Caco-2 (cell line): ENCODE results near the gene TRANK1. TPM values are rescaled to one million over a fixed set of nuclear protein-coding genes. Genes with fewer than 3 reads are reported as not detected.

Source experiments
- Bru-seq: library from RNA; stranded (reverse); fragments of 400-500 nt; gene quantifications from one replicate; lab custom pipeline; 2021; lab: Mats Ljungman, UMichigan
- BruChase-seq, 2 experiments: library from RNA; stranded (reverse); fragments of 400-500 nt; gene quantifications; one replicate each; lab custom pipeline; 2021; lab: Mats Ljungman, UMichigan
- BruUV-seq: library from RNA; stranded (reverse); fragments of 400-500 nt; replicated peaks from 2 replicates; lab custom pipeline; 2021; lab: Mats Ljungman, UMichigan
- CTCF ChIA-PET: fragments of 300-600 bp; sonication (Branson Sonifier 250); formaldehyde crosslinking; loops from one replicate; lab custom pipeline; 2022; ENCODE audit warnings: antibody characterized with exemption; lab: Charles Lee
- POLR2A ChIA-PET: fragments of 300-600 bp; sonication (Branson Sonifier 250); formaldehyde crosslinking; loops from one replicate; lab custom pipeline; 2022; ENCODE audit warnings: antibody characterized with exemption; lab: Charles Lee
- DNase-seq, 2 experiments: peaks; one replicate each; pipeline versions ENCODE4 v3.0.0 to v3.0.0-alpha.2; 2020 to 2022
- H3K27me3 ChIP-seq: replicated peaks from 2 replicates; pipeline ENCODE4 v1.6.0; 2011; ENCODE audit warnings: low read length; ENCODE audit not compliant: control insufficient read depth, insufficient read depth
- H3K36me3 ChIP-seq: 2 replicates; pipeline ENCODE4 v1.5.1; 2011; ENCODE audit warnings: low read length; ENCODE audit not compliant: control insufficient read depth, insufficient read depth
- H3K4me1 ChIP-seq: fragments of 250-450 bp; sonication (Bioruptor Pico); 2 replicates; pipeline ENCODE4 v1.5.1; 2020; ENCODE audit warnings: mild to moderate bottlenecking
- H3K4me3 ChIP-seq: 2 replicates; pipeline ENCODE4 v1.5.1; 2011; ENCODE audit warnings: low read depth, mild to moderate bottlenecking, control low read depth, low read length
- H3K9me3 ChIP-seq: fragments of 250-450 bp; sonication (Bioruptor Pico); 2 replicates; pipeline ENCODE4 v1.5.1; 2020; ENCODE audit warnings: mild to moderate bottlenecking, moderate library complexity
- H3K27ac Mint-ChIP-seq: one replicate; pipeline ENCODE4 v1.8.0; 2022; ENCODE audit warnings: mixed read lengths; ENCODE audit not compliant: unreplicated experiment
- H3K27me3 Mint-ChIP-seq: one replicate; pipeline ENCODE4 v1.8.0; 2022; ENCODE audit warnings: mixed read lengths; ENCODE audit not compliant: insufficient read depth, unreplicated experiment
- H3K36me3 Mint-ChIP-seq: one replicate; pipeline ENCODE4 v1.8.0; 2022; ENCODE audit warnings: mild to moderate bottlenecking, mixed read lengths; ENCODE audit not compliant: insufficient read depth, unreplicated experiment
- H3K4me1 Mint-ChIP-seq: one replicate; pipeline ENCODE4 v1.8.0; 2022; ENCODE audit warnings: low read depth, mixed read lengths; ENCODE audit not compliant: unreplicated experiment
- H3K4me3 Mint-ChIP-seq: one replicate; pipeline ENCODE4 v1.8.0; 2022; ENCODE audit warnings: mild to moderate bottlenecking, moderate library complexity, mixed read lengths; ENCODE audit not compliant: unreplicated experiment
- H3K9me3 Mint-ChIP-seq: one replicate; pipeline ENCODE4 v1.8.0; 2022; ENCODE audit warnings: mixed read lengths; ENCODE audit not compliant: unreplicated experiment
- intact Hi-C: fragments of 100-400 bp; cut with micrococcal nuclease; formaldehyde crosslinking; loops from one replicate; pipeline ENCODE4 v1.10.0; 2022; ENCODE audit not compliant: unreplicated experiment
- long read RNA-seq: library from polyadenylated mRNA; stranded (forward); transcript quantifications from one replicate; pipeline ENCODE4 v2.0.0, GENCODE V29; 2022
- total RNA-seq: library from RNA; stranded (reverse); gene quantifications from 2 replicates; pipeline ENCODE4 v1.2.3, GENCODE V29; 2022
- TF ChIP-seq, protein P1 (sequence below), 2 experiments: fragments of 200-600 bp in 1 of 2; IDR thresholded peaks; 1 replicate in 1 of 2; 2 replicates in 1 of 2; pipeline versions ENCODE4 v1.5.1 to v1.8.0; 2011 to 2022; ENCODE audit warnings: antibody characterized with exemption in 1 of 2, control low read depth in 1 of 2, inconsistent platforms in 1 of 2, low read depth in 1 of 2, low read length in 1 of 2, mild to moderate bottlenecking in 1 of 2, moderate library complexity in 1 of 2; ENCODE audit not compliant: insufficient read depth in 1 of 2, severe bottlenecking in 1 of 2, unreplicated experiment in 1 of 2

Gene TRANK1
- 4.3 and 5.0 TPM in 2 replicates for total RNA-seq
- percentile 53 among the genes with signal in this experiment for Bru-seq, nascent RNA
- BruChase-seq, experiment 1, labeled RNA remaining after a 2-hour chase: percentile 48 among the genes with signal in this experiment
- BruChase-seq, experiment 2, labeled RNA remaining after a 6-hour chase: percentile 47 among the genes with signal in this experiment
- long read RNA-seq, partial matches to known transcripts: 2 of 2 reads
- long read RNA-seq, other reads (novel, unspliced or antisense): 0 of 2 reads

DNA sequence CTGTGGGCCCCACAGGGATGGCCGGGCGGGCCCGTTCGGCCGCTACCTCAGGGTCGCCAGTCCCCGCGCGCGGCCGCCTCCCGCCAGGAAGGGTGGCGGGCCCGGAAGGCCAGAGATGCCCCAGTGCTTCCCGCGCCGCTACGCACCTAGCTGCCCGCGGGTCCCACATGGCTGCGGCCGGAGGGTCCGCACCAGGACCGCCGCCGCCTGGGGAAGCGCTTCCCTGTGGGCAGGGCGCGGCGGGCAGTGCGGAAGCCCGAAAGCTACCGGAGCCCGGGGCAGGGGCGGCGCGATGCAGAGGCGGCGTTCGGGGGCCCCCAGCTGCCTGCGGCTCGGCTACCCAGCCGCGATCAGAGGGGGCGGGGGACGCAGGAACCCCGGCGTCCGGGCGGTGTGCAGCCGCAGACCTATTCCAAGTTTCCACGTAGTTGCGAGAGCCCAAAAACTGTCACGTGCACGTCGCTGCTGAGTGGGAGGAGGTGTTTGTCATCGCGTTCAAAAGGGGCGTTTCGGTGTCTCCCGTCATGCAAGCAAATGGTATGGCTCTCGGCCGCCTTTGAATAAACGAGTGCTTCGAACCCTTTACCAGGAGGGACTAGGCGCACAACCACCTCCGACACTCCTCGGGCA lies at the start of gene TRANK1:
Gene TRANK1, minus strand, starts transcription at position 414 of the 630 bp plus-strand sequence. Its CDS starts 245 bp downstream, at position 169.
- Histone ChIP-seq H3K4me1 (peaks cover 7% of the 10 kb centered on the region; the same call in 1 of the 2 replicates), H3K9me3 (peaks cover 21% of the 10 kb centered on the region), H3K4me3 (peak within 1 kb of the TSS; percentile 73), H3K27me3 (no peaks in the 10 kb centered on the region), H3K36me3 (no peaks in the 10 kb centered on the region)
- BruUV-seq: no TSS peak
- Mint-ChIP-seq H3K27me3 (no peaks in the 10 kb centered on the region), H3K4me3 (peak within 1 kb of the TSS; percentile 81), H3K9me3 (peaks cover 16% of the 10 kb centered on the region), H3K27ac (peak within 1 kb of the TSS; percentile 55), H3K4me1 (no peaks in the 10 kb centered on the region), H3K36me3 (peaks cover 10% of the 10 kb centered on the region)
- TF ChIP-seq, protein P1, sequence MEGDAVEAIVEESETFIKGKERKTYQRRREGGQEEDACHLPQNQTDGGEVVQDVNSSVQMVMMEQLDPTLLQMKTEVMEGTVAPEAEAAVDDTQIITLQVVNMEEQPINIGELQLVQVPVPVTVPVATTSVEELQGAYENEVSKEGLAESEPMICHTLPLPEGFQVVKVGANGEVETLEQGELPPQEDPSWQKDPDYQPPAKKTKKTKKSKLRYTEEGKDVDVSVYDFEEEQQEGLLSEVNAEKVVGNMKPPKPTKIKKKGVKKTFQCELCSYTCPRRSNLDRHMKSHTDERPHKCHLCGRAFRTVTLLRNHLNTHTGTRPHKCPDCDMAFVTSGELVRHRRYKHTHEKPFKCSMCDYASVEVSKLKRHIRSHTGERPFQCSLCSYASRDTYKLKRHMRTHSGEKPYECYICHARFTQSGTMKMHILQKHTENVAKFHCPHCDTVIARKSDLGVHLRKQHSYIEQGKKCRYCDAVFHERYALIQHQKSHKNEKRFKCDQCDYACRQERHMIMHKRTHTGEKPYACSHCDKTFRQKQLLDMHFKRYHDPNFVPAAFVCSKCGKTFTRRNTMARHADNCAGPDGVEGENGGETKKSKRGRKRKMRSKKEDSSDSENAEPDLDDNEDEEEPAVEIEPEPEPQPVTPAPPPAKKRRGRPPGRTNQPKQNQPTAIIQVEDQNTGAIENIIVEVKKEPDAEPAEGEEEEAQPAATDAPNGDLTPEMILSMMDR (IDR thresholded peaks at IDR 0.05; ENCODE audit: insufficient read depth in 1 of 2, low read depth in 1 of 2, low read length in 1 of 2, severe bottlenecking in 1 of 2, unreplicated experiment in 1 of 2): no peak
- POLR2A ChIA-PET: interaction anchor here (1.0 kb wide), 1 partner anchor 48 kb away, joined by 4 read pairs; the partner anchor contains the start of genes EPM2AIP1 and MLH1
- intact Hi-C loops: loop anchor here (1.0 kb wide), 1 partner anchor 14 kb away; no protein-coding TSS in a partner anchor
- DNase-seq: peak; percentile 50 to 56
- CTCF ChIA-PET: interaction anchor here (0.6 to 2.0 kb wide), 4 partner anchors 14 to 152 kb away, joined by 3 to 10 read pairs (median 6); no protein-coding TSS in a partner anchor

GRCh38 chr3:36993326-36994283 lies 48.8 kb upstream of the TRANK1 start, which contains the start of gene MLH1:
MLH1 (plus strand) TSS chr3:36993518; CDS start chr3:36993548, 30 bp downstream.
- Histone ChIP-seq H3K27me3 (no peaks in the 10 kb centered on the region), H3K4me3 (peak within 1 kb of the TSS; percentile 81), H3K9me3 (no peaks in the 10 kb centered on the region), H3K4me1 (no peaks in the 10 kb centered on the region), H3K36me3 (no peaks in the 10 kb centered on the region; the same call in none of the 2 replicates)
- no peak within 1 kb of the TSS for H3K27ac Mint-ChIP-seq
- no peaks in the 10 kb centered on the region for H3K9me3 Mint-ChIP-seq
- TF ChIP-seq, protein P1 (IDR thresholded peaks at IDR 0.05; ENCODE audit: insufficient read depth in 1 of 2, low read depth in 1 of 2, low read length in 1 of 2, severe bottlenecking in 1 of 2, unreplicated experiment in 1 of 2): no peak
- H3K27me3 Mint-ChIP-seq: no peaks in the 10 kb centered on the region
- POLR2A ChIA-PET: interaction anchor here (0.6 to 1.8 kb wide), 13 partner anchors 12 to 1171 kb away, joined by 3 to 20 read pairs (median 4); partner anchors contain the start of gene TRANK1
- H3K4me1 Mint-ChIP-seq: no peaks in the 10 kb centered on the region
- CTCF ChIA-PET: interaction anchor here (0.7 to 2.3 kb wide), 7 partner anchors 28 to 260 kb away, joined by 3 to 22 read pairs (median 3); no protein-coding TSS in a partner anchor
- intact Hi-C loops: loop anchor here (1.0 kb wide), 2 partner anchors 28 to 220 kb away; no protein-coding TSS in a partner anchor
- TSS peak; percentile 84 for BruUV-seq
- no peak within 1 kb of the TSS for H3K4me3 Mint-ChIP-seq
- DNase-seq: peak; percentile 99 to 100
- H3K36me3 Mint-ChIP-seq: peaks cover 42% of the 10 kb centered on the region
